GM12878 (cell line): ENCODE measurements around the gene SARDH.

Experiments used
- ATF3 ChIP-seq: IDR thresholded peaks from 2 replicates; pipeline ENCODE4 v1.6.1; 2011; ENCODE audit warnings: low read depth, mild to moderate bottlenecking, low read length, moderate library complexity, borderline replicate concordance; ENCODE audit errors: extremely low read depth
- CBX5 ChIP-seq: sonication (generic); IDR thresholded peaks from 2 replicates; pipeline ENCODE4 v1.6.1; 2016; ENCODE audit warnings: low read depth, moderate library complexity, mild to moderate bottlenecking, inconsistent platforms
- CEBPB ChIP-seq, 2 experiments: fragments of 150-350 bp in 1 of 2; IDR thresholded peaks; 2 replicates each; pipeline ENCODE4 v1.6.1; 2012 to 2014; ENCODE audit warnings: low read depth in 2 of 2, low read length in 2 of 2, borderline replicate concordance in 1 of 2, inconsistent platforms in 1 of 2
- CTCF ChIP-seq, 3 experiments: IDR thresholded peaks in 2 of 3; conservative IDR thresholded peaks in 1 of 3; 2 replicates each; pipeline ENCODE4 v1.5.1; 2011; ENCODE audit warnings: low read depth in 3 of 3, low read length in 3 of 3, mild to moderate bottlenecking in 3 of 3, control low read depth in 2 of 3, moderate library complexity in 2 of 3, inconsistent platforms in 1 of 3, mixed read lengths in 1 of 3; ENCODE audit not compliant: control insufficient read depth in 2 of 3, insufficient read depth in 1 of 3; ENCODE audit errors: extremely low read depth in 1 of 3
- GABPA ChIP-seq: IDR thresholded peaks from 2 replicates; pipeline ENCODE4 v1.6.1; 2014; ENCODE audit warnings: antibody characterized with exemption, low read depth, mild to moderate bottlenecking, inconsistent platforms
- IRF3 ChIP-seq: fragments of 450-650 bp; IDR thresholded peaks from 2 replicates; pipeline ENCODE4 v1.6.1; 2014; ENCODE audit warnings: mild to moderate bottlenecking
- POLR2A ChIP-seq: IDR thresholded peaks from 2 replicates; pipeline ENCODE4 v1.6.1; 2011; ENCODE audit warnings: low read depth, mild to moderate bottlenecking, low read length
- POLR2AphosphoS2 ChIP-seq: IDR thresholded peaks from 2 replicates; pipeline ENCODE4 v1.6.1; 2011; ENCODE audit warnings: low read depth, mild to moderate bottlenecking, low read length, improper control_type of control experiment, moderate library complexity
- POLR2AphosphoS5 ChIP-seq: IDR thresholded peaks from 2 replicates; pipeline ENCODE4 v1.6.1; 2011; ENCODE audit warnings: mild to moderate bottlenecking, low read length, inconsistent platforms
- RELA ChIP-seq: fragments of 450-650 bp; IDR thresholded peaks from 2 replicates; pipeline ENCODE4 v1.8.0; 2014; ENCODE audit warnings: borderline replicate concordance; ENCODE audit not compliant: partially characterized antibody
- SREBF2 ChIP-seq: IDR thresholded peaks from 2 replicates; pipeline ENCODE4 v1.6.1; 2012; ENCODE audit warnings: mild to moderate bottlenecking, low read length
- ZNF622 ChIP-seq: fragments of 450-650 bp; IDR thresholded peaks from 2 replicates; pipeline ENCODE4 v1.6.1; 2017; ENCODE audit warnings: mild to moderate bottlenecking, inconsistent platforms
- TF ChIP-seq, protein P1 (sequence below): IDR thresholded peaks from 2 replicates; pipeline ENCODE4 v1.6.1; 2012; ENCODE audit warnings: low read depth, low read length, improper control_type of control experiment
- TF ChIP-seq, protein P2 (sequence below): IDR thresholded peaks from 2 replicates; pipeline ENCODE4 v1.6.1; 2011; ENCODE audit warnings: mild to moderate bottlenecking, low read depth, low read length, moderate library complexity; ENCODE audit not compliant: insufficient replicate concordance

DNA sequence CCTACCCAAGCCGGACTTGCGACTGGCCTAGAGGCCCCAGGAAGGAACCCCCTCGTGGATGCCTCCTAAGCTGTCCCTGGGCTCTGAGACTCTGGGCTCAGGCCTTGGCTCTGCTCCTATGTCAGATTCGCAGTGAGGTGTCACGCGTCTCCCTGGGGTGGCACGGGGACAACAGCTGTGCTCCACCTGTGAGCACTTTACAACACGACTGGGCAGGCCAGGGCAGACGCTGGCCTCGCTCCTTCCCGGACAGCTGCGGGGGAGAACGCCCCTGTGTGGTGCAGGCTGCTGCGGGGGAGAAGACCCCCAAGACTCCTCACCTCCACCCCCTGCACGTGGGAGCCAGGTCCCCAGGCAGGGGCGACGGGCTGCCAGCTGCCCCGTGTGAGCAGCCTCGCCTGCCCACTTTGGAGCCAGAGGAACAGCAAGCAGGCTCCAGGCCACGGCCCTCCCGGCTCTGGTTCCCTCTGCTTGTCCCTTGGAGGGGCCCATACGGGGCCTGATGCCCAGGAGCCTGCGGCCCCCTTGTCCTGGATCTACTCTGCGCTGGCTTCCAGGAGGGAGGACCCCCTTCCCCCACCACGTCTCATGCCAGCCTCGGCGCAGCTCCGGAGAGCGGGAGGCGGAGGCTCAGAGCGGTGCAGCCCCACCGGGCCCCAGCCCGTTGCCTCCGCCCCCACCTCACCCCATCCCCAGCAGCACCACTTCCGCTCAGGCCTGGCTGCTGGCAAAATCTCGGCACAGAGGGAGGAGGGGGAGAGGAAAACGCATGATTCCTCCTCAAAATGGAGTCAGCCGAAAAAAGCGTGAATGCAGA lies 36.0 kb downstream of the SARDH start:
- TF ChIP-seq CTCF (IDR thresholded peaks at IDR 0.05 in 2 of 3, conservative IDR thresholded peaks at IDR 0.05 in 1 of 3; ENCODE audit: control insufficient read depth in 2 of 3, extremely low read depth in 1 of 3, insufficient read depth in 1 of 3, low read depth in 3 of 3, low read length in 3 of 3) (no peak), ZNF622 (no peak), POLR2A (no peak), ATF3 (no peak), POLR2AphosphoS5 (no peak), CEBPB (IDR thresholded peaks at IDR 0.05; ENCODE audit: borderline replicate concordance in 1 of 2, low read depth in 2 of 2, low read length in 2 of 2) (no peak), CBX5 (no peak), RELA (no peak), IRF3 (no peak), GABPA (no peak), SREBF2 (no peak), POLR2AphosphoS2 (no peak)
- TF ChIP-seq, protein P1, sequence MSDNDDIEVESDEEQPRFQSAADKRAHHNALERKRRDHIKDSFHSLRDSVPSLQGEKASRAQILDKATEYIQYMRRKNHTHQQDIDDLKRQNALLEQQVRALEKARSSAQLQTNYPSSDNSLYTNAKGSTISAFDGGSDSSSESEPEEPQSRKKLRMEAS: no peak
- TF ChIP-seq, protein P2, sequence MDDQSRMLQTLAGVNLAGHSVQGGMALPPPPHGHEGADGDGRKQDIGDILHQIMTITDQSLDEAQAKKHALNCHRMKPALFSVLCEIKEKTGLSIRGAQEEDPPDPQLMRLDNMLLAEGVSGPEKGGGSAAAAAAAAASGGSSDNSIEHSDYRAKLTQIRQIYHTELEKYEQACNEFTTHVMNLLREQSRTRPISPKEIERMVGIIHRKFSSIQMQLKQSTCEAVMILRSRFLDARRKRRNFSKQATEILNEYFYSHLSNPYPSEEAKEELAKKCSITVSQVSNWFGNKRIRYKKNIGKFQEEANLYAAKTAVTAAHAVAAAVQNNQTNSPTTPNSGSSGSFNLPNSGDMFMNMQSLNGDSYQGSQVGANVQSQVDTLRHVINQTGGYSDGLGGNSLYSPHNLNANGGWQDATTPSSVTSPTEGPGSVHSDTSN: no peak
